CD4-positive, alpha-beta T cell treated with Interferon alpha-2 for 1 hour (primary cell): Measurements from ENCODE around the gene COX5A.
"Not testable (repeated sequence)": the region's sequence is repeated elsewhere in the genome, so short reads cannot be mapped to it uniquely, and the experiment has no call there.

Experiments used
- DNase-seq, 2 donors: peaks; one replicate each; pipeline ENCODE4 v3.0.0-alpha.2; 2020 to 2022

Gene COX5A

GRCh38 chr15:74955017-74955416 is 17.1 kb upstream of the COX5A start:
- no peak for DNase-seq

- no peak for DNase-seq
These were observed 16.6 kb upstream of the COX5A start for GRCh38 chr15:74954515-74954914.

- DNase-seq, result no peak
These were observed 13.1 kb upstream of the COX5A start for GRCh38 chr15:74951006-74951405.

- peak; percentile 75 to 85 for DNase-seq
These were observed 12.4 kb upstream of the COX5A start for GRCh38 chr15:74950078-74950908.

GRCh38 chr15:74937272-74937589 is 642 bp downstream of the COX5A start:
- no peak for DNase-seq

GRCh38 chr15:74935193-74935592 is 2.7 kb downstream of the COX5A start:
- DNase-seq, result not testable (repeated sequence)

GRCh38 chr15:74933573-74933972 is 4.3 kb downstream of the COX5A start:
- DNase-seq, result no peak

- no peak for DNase-seq
These were observed 9.1 kb downstream of the COX5A start for GRCh38 chr15:74928771-74929198.

- DNase-seq, result no peak
These were observed 13.3 kb downstream of the COX5A start for GRCh38 chr15:74924525-74924924.

- no peak for DNase-seq
These were observed 17.4 kb downstream of the COX5A start for GRCh38 chr15:74920456-74920855.

GRCh38 chr15:74917676-74918075 is 20.2 kb downstream of the COX5A start:
- DNase-seq, result no peak

- not testable (repeated sequence) for DNase-seq
These were observed 24.1 kb downstream of the COX5A start for GRCh38 chr15:74913799-74914198.

- no peak for DNase-seq
These were observed 24.8 kb downstream of the COX5A start for GRCh38 chr15:74913041-74913440.

- DNase-seq, result no peak
These were observed 29.2 kb downstream of the COX5A start for GRCh38 chr15:74908635-74909034.

- no peak for DNase-seq
These were observed 30.6 kb downstream of the COX5A start for GRCh38 chr15:74907163-74907870.

- DNase-seq, result peak; percentile 80 to 81
These were observed 31.3 kb downstream of the COX5A start, which contains the start of gene FAM219B for GRCh38 chr15:74906450-74907162. Gene FAM219B, minus strand, starts transcription at chr15:74906851. Its CDS starts 51 bp downstream, at chr15:74906800.

- DNase-seq, result no peak
These were observed 31.8 kb downstream of the COX5A start for GRCh38 chr15:74906067-74906449.

- DNase-seq, result no peak
These were observed 33.6 kb downstream of the COX5A start for GRCh38 chr15:74904190-74904805.

- DNase-seq, result no peak
These were observed 34.2 kb downstream of the COX5A start for GRCh38 chr15:74903676-74904075.

- no peak for DNase-seq
These were observed 35.4 kb downstream of the COX5A start for GRCh38 chr15:74902295-74903075.

GRCh38 chr15:74901612-74902063 is 36.2 kb downstream of the COX5A start:
- DNase-seq, result peak; percentile 68 to 82

GRCh38 chr15:74897300-74897701 is 40.6 kb downstream of the COX5A start:
- no peak for DNase-seq
